HEK293 (cell line): Measurements from ENCODE around the gene FZD7.

ENCODE experiments used
- CTCF ChIA-PET: fragments of 350-600 bp; formaldehyde crosslinking; extraction: SDS; loops from one replicate; lab custom pipeline; 2021; ENCODE audit warnings: antibody characterized with exemption; lab: Yijun Ruan, JAX
- POLR2A ChIA-PET: fragments of 300-600 bp; formaldehyde crosslinking; extraction: SDS; loops from one replicate; lab custom pipeline; 2020; ENCODE audit warnings: antibody characterized with exemption, inconsistent platforms; lab: Yijun Ruan, JAX
- H3K27ac ChIP-seq: fragments of 200-500 bp; sonication (Bioruptor generic); 2 replicates; pipeline ENCODE4 v1.5.1; 2014; ENCODE audit warnings: low read depth, low read length, control low read depth, inconsistent platforms; ENCODE audit errors: extremely low read depth
- H3K36me3 ChIP-seq, 2 experiments: fragments of 200-500 bp in 1 of 2; sonication (Bioruptor generic) in 1 of 2; 1 replicate in 1 of 2; 2 replicates in 1 of 2; pipeline ENCODE4 v1.5.1; 2014 to 2017; ENCODE audit warnings: inconsistent platforms in 2 of 2, low read length in 2 of 2; ENCODE audit not compliant: control insufficient read depth in 2 of 2, insufficient read depth in 1 of 2
- H3K4me1 ChIP-seq: fragments of 200-500 bp; sonication (Bioruptor generic); 2 replicates; pipeline ENCODE4 v1.5.1; 2014; ENCODE audit warnings: mild to moderate bottlenecking, low read length, inconsistent platforms; ENCODE audit not compliant: control insufficient read depth, insufficient read depth
- H3K4me3 ChIP-seq: 2 replicates; pipeline ENCODE4 v1.5.1; 2011; ENCODE audit warnings: low read depth, mild to moderate bottlenecking, control low read depth, low read length, moderate library complexity
- H3K9me3 ChIP-seq: fragments of 200-500 bp; sonication (Bioruptor generic); 2 replicates; pipeline ENCODE4 v1.5.1; 2014; ENCODE audit warnings: low read depth, low read length, inconsistent platforms; ENCODE audit not compliant: control insufficient read depth, insufficient read depth
- GFI1B ChIP-seq: fragments of 450-650 bp; formaldehyde crosslinking; IDR thresholded peaks from 2 replicates; pipeline ENCODE4 v1.5.1; 2016; ENCODE audit warnings: missing biosample characterization, missing genetic modification characterization
- HOXD13 ChIP-seq: sonication (generic); formaldehyde crosslinking; IDR thresholded peaks from 2 replicates; pipeline ENCODE4 v1.8.0; 2022; ENCODE audit warnings: missing genetic modification reagents, borderline replicate concordance
- KLF10 ChIP-seq: fragments of 450-650 bp; IDR thresholded peaks from 2 replicates; pipeline ENCODE4 v1.5.1; 2018; ENCODE audit warnings: missing biosample characterization, mild to moderate bottlenecking, missing genetic modification characterization
- PRDM10 ChIP-seq: fragments of 450-650 bp; formaldehyde crosslinking; IDR thresholded peaks from 2 replicates; pipeline ENCODE4 v1.5.1; 2016; ENCODE audit warnings: missing biosample characterization, missing genetic modification characterization
- ZBTB48 ChIP-seq: fragments of 450-650 bp; formaldehyde crosslinking; IDR thresholded peaks from 2 replicates; pipeline ENCODE4 v1.5.1; 2016; ENCODE audit warnings: missing biosample characterization, missing genetic modification characterization
- ZNF114 ChIP-seq: fragments of 450-650 bp; formaldehyde crosslinking; IDR thresholded peaks from 2 replicates; pipeline ENCODE4 v1.5.0; 2017; ENCODE audit warnings: missing biosample characterization, missing genetic modification characterization
- ZNF121 ChIP-seq: fragments of 450-650 bp; formaldehyde crosslinking; IDR thresholded peaks from 2 replicates; pipeline ENCODE4 v1.5.1; 2016; ENCODE audit warnings: missing biosample characterization, missing genetic modification characterization
- ZNF146 ChIP-seq: fragments of 450-650 bp; formaldehyde crosslinking; IDR thresholded peaks from 2 replicates; pipeline ENCODE4 v1.5.1; 2016; ENCODE audit warnings: missing biosample characterization, missing genetic modification characterization
- ZNF155 ChIP-seq: fragments of 450-650 bp; formaldehyde crosslinking; IDR thresholded peaks from 2 replicates; pipeline ENCODE4 v1.5.1; 2016; ENCODE audit warnings: missing biosample characterization, missing genetic modification characterization
- ZNF175 ChIP-seq: fragments of 450-650 bp; formaldehyde crosslinking; IDR thresholded peaks from 2 replicates; pipeline ENCODE4 v1.5.1; 2016; ENCODE audit warnings: missing biosample characterization, missing genetic modification characterization
- ZNF26 ChIP-seq: fragments of 450-650 bp; formaldehyde crosslinking; IDR thresholded peaks from 2 replicates; pipeline ENCODE4 v1.5.1; 2016; ENCODE audit warnings: missing biosample characterization, missing genetic modification characterization
- ZNF280C ChIP-seq: fragments of 450-650 bp; formaldehyde crosslinking; IDR thresholded peaks from 2 replicates; pipeline ENCODE4 v1.5.1; 2016; ENCODE audit warnings: missing biosample characterization, missing genetic modification characterization
- ZNF362 ChIP-seq: fragments of 450-650 bp; formaldehyde crosslinking; IDR thresholded peaks from 2 replicates; pipeline ENCODE4 v1.5.1; 2016; ENCODE audit warnings: missing biosample characterization, missing genetic modification characterization
- ZNF394 ChIP-seq: fragments of 450-650 bp; formaldehyde crosslinking; IDR thresholded peaks from 2 replicates; pipeline ENCODE4 v1.5.1; 2016; ENCODE audit warnings: missing biosample characterization, missing genetic modification characterization, mild to moderate bottlenecking, moderate library complexity, borderline replicate concordance
- ZNF423 ChIP-seq: fragments of 450-650 bp; formaldehyde crosslinking; IDR thresholded peaks from 2 replicates; pipeline ENCODE4 v1.5.1; 2016; ENCODE audit warnings: missing biosample characterization, missing genetic modification characterization
- ZNF596 ChIP-seq: fragments of 450-650 bp; IDR thresholded peaks from 2 replicates; pipeline ENCODE4 v1.5.0; 2018; ENCODE audit warnings: missing biosample characterization, mild to moderate bottlenecking, missing genetic modification characterization, moderate library complexity
- ZNF624 ChIP-seq: fragments of 450-650 bp; formaldehyde crosslinking; IDR thresholded peaks from 2 replicates; pipeline ENCODE4 v1.5.1; 2017; ENCODE audit warnings: missing biosample characterization, missing genetic modification characterization
- ZNF626 ChIP-seq: fragments of 450-650 bp; sonication (Bioruptor Pico); formaldehyde crosslinking; IDR thresholded peaks from 2 replicates; pipeline ENCODE4 v1.5.1; 2018; ENCODE audit warnings: missing biosample characterization, missing genetic modification characterization, inconsistent platforms
- ZNF76 ChIP-seq: fragments of 450-650 bp; formaldehyde crosslinking; IDR thresholded peaks from 2 replicates; pipeline ENCODE4; 2016; ENCODE audit warnings: low read depth, missing biosample characterization, missing genetic modification characterization, borderline replicate concordance

Gene FZD7

GRCh38 chr2:202017940-202018339, 15.7 kb upstream of the FZD7 start:
- CTCF ChIA-PET, result interaction anchor here (0.6 to 2.0 kb wide), 2 partner anchors 17 to 157 kb away, joined by 3 to 8 read pairs; no protein-coding TSS in a partner anchor
- Histone ChIP-seq H3K27ac (no peak overlapping the region), H3K36me3 (no peaks in the 10 kb centered on the region), H3K9me3 (no peaks in the 10 kb centered on the region), H3K4me3 (no peak overlapping the region), H3K4me1 (peaks cover 10% of the 10 kb centered on the region; the same call in 1 of the 2 replicates)
- POLR2A ChIA-PET, result no interaction called here
- TF ChIP-seq ZNF121 (tag by site-specific recombination) (peak; percentile 62; the same call in 1 of the 2 replicates), PRDM10 (tag by site-specific recombination) (peak; percentile 47), ZNF394 (tag by site-specific recombination) (no peak), ZNF423 (no peak), ZNF596 (no peak), KLF10 (tag by site-specific recombination) (no peak), ZNF280C (tag by site-specific recombination) (no peak), ZNF175 (tag by site-specific recombination) (no peak)

- H3K4me3 ChIP-seq, result no peak overlapping the region
- no peaks in the 10 kb centered on the region for H3K36me3 ChIP-seq
- no peak for TF ChIP-seq GFI1B
- no peak for TF ChIP-seq ZBTB48 (tag by site-specific recombination)
- TF ChIP-seq ZNF362 (tag by site-specific recombination), result no peak
- no peak for TF ChIP-seq ZNF26 (tag by site-specific recombination)
- TF ChIP-seq ZNF626, result no peak
- TF ChIP-seq HOXD13 (CRISPR knock-in tag), result no peak
- TF ChIP-seq ZNF155, result no peak
- no peak for TF ChIP-seq KLF10 (tag by site-specific recombination)
- TF ChIP-seq ZNF624 (tag by site-specific recombination), result no peak
- TF ChIP-seq ZNF76 (tag by site-specific recombination), result no peak
- no peak for TF ChIP-seq ZNF114 (tag by site-specific recombination)
- no peak for TF ChIP-seq ZNF146 (tag by site-specific recombination)
- H3K4me1 ChIP-seq, result peaks cover 10% of the 10 kb centered on the region; the same call in 1 of the 2 replicates
- ChIA-PET POLR2A (interaction anchor here (0.6 kb wide), 1 partner anchor 853 kb away, joined by 6 read pairs; no protein-coding TSS in a partner anchor), CTCF (interaction anchor here (2.0 kb wide), 1 partner anchor 159 kb away, joined by 8 read pairs; no protein-coding TSS in a partner anchor)
- no peak overlapping the region for H3K27ac ChIP-seq
- no peaks in the 10 kb centered on the region for H3K9me3 ChIP-seq
Observed at GRCh38 chr2:202018950-202019349, 14.7 kb upstream of the FZD7 start.
